ENCODE results near the gene CYP26B1. TPM values are rescaled to one million over a fixed set of nuclear protein-coding genes. Genes with fewer than 3 reads are reported as not detected.

The CYP26B1 gene
- polyA plus RNA-seq, 1 donor (not counting 4 experiments of a cell fraction or from before 2014, with no cell fraction given), result 1.2 TPM

- no peak overlapping the region for H2AFZ ChIP-seq (ENCODE audit: control insufficient read depth, low read length)
- no peak overlapping the region for H3K9ac ChIP-seq (ENCODE audit: control insufficient read depth, extremely low read depth, insufficient read depth, low read length)
- DNase-seq (ENCODE audit: low read depth, low spot score), result no peak
- H3K9me1 ChIP-seq (ENCODE audit: control insufficient read depth, extremely low read depth, insufficient read depth, low read length), result no peaks in the 10 kb centered on the region
- H3K36me3 ChIP-seq (ENCODE audit: control insufficient read depth in 2 of 2, extremely low read depth in 1 of 2, insufficient read depth in 2 of 2, low read length in 2 of 2), result no peaks in the 10 kb centered on the region
- H4K20me1 ChIP-seq (ENCODE audit: control insufficient read depth, extremely low read depth, insufficient read depth, low read length), result no peaks in the 10 kb centered on the region
- no peaks in the 10 kb centered on the region for H3K9me3 ChIP-seq (ENCODE audit: control insufficient read depth, low read depth, low read length)
- no peak overlapping the region for H3K4me2 ChIP-seq (ENCODE audit: control insufficient read depth, extremely low read depth, insufficient read depth, low read depth, low read length)
- dilution Hi-C loops (cut with MboI; ENCODE audit: extremely low pct_ligation_motif_present, low sequenced_read_pairs), result no loop called here
- no peak overlapping the region for H3K4me3 ChIP-seq (ENCODE audit: control insufficient read depth in 2 of 3, extremely low read depth in 1 of 3, insufficient read depth in 2 of 3, low read depth in 1 of 3, low read length in 3 of 3)
- H3K4me1 ChIP-seq (ENCODE audit: control insufficient read depth, extremely low read depth, insufficient read depth, low read length), result peaks cover 24% of the 10 kb centered on the region
- no peaks in the 10 kb centered on the region for H3K79me2 ChIP-seq (ENCODE audit: control insufficient read depth, insufficient read depth, low read length)
- no peak overlapping the region for H3K27ac ChIP-seq (ENCODE audit: control insufficient read depth, insufficient read depth, low read length)
- TF ChIP-seq, protein P1, sequence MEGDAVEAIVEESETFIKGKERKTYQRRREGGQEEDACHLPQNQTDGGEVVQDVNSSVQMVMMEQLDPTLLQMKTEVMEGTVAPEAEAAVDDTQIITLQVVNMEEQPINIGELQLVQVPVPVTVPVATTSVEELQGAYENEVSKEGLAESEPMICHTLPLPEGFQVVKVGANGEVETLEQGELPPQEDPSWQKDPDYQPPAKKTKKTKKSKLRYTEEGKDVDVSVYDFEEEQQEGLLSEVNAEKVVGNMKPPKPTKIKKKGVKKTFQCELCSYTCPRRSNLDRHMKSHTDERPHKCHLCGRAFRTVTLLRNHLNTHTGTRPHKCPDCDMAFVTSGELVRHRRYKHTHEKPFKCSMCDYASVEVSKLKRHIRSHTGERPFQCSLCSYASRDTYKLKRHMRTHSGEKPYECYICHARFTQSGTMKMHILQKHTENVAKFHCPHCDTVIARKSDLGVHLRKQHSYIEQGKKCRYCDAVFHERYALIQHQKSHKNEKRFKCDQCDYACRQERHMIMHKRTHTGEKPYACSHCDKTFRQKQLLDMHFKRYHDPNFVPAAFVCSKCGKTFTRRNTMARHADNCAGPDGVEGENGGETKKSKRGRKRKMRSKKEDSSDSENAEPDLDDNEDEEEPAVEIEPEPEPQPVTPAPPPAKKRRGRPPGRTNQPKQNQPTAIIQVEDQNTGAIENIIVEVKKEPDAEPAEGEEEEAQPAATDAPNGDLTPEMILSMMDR (optimal IDR thresholded peaks at IDR 0.05 in 1 of 3, IDR thresholded peaks at IDR 0.05 in 1 of 3, conservative IDR thresholded peaks at IDR 0.05 in 1 of 3; ENCODE audit: extremely low read depth in 1 of 3, insufficient read depth in 2 of 3, low read length in 3 of 3), result no peak
- TF ChIP-seq EZH2 (IDR thresholded peaks at IDR 0.05; ENCODE audit: low read length), result no peak
- no peak for FAIRE-seq
- no peaks in the 10 kb centered on the region for H3K27me3 ChIP-seq (ENCODE audit: control insufficient read depth, extremely low read depth, insufficient read depth, low read length)
These were observed 28.7 kb downstream of the CYP26B1 start for GRCh38 chr2:72118951-72119350.

GRCh38 chr2:72118386-72118785, 29.3 kb downstream of the CYP26B1 start:
- Histone ChIP-seq H3K4me2 (ENCODE audit: control insufficient read depth, extremely low read depth, insufficient read depth, low read depth, low read length) (no peak overlapping the region), H3K4me3 (ENCODE audit: control insufficient read depth in 2 of 3, extremely low read depth in 1 of 3, insufficient read depth in 2 of 3, low read depth in 1 of 3, low read length in 3 of 3) (no peak overlapping the region), H4K20me1 (ENCODE audit: control insufficient read depth, extremely low read depth, insufficient read depth, low read length) (no peaks in the 10 kb centered on the region), H3K79me2 (ENCODE audit: control insufficient read depth, insufficient read depth, low read length) (no peaks in the 10 kb centered on the region), H3K27me3 (ENCODE audit: control insufficient read depth, extremely low read depth, insufficient read depth, low read length) (no peaks in the 10 kb centered on the region), H3K9me3 (ENCODE audit: control insufficient read depth, low read depth, low read length) (no peaks in the 10 kb centered on the region), H3K9ac (ENCODE audit: control insufficient read depth, extremely low read depth, insufficient read depth, low read length) (no peak overlapping the region), H3K36me3 (ENCODE audit: control insufficient read depth in 2 of 2, extremely low read depth in 1 of 2, insufficient read depth in 2 of 2, low read length in 2 of 2) (no peaks in the 10 kb centered on the region), H3K27ac (ENCODE audit: control insufficient read depth, insufficient read depth, low read length) (no peak overlapping the region), H3K4me1 (ENCODE audit: control insufficient read depth, extremely low read depth, insufficient read depth, low read length) (peaks cover 24% of the 10 kb centered on the region), H3K9me1 (ENCODE audit: control insufficient read depth, extremely low read depth, insufficient read depth, low read length) (no peaks in the 10 kb centered on the region), H2AFZ (ENCODE audit: control insufficient read depth, low read length) (no peak overlapping the region)
- TF ChIP-seq EZH2 (IDR thresholded peaks at IDR 0.05; ENCODE audit: low read length), result no peak
- TF ChIP-seq, protein P1 (optimal IDR thresholded peaks at IDR 0.05 in 1 of 3, IDR thresholded peaks at IDR 0.05 in 1 of 3, conservative IDR thresholded peaks at IDR 0.05 in 1 of 3; ENCODE audit: extremely low read depth in 1 of 3, insufficient read depth in 2 of 3, low read length in 3 of 3), result no peak
- dilution Hi-C loops (cut with MboI; ENCODE audit: extremely low pct_ligation_motif_present, low sequenced_read_pairs), result no loop called here
- DNase-seq (ENCODE audit: low read depth, low spot score) (no peak), FAIRE-seq (no peak)

Measured in keratinocyte (primary cell).